SU-DHL-6 (cell line): ENCODE results near the gene GMDS.

ENCODE experiments used
- CTCF ChIP-seq: fragments of 200-600 bp; sonication (generic); IDR thresholded peaks from one replicate; pipeline ENCODE4 v1.5.1; 2017; ENCODE audit warnings: antibody characterized with exemption, mild to moderate bottlenecking, low read length, moderate library complexity; ENCODE audit not compliant: insufficient read depth, poor library complexity, severe bottlenecking
- EZH2phosphoT487 ChIP-seq: fragments of 200-600 bp; sonication (generic), shearing (Covaris generic); conservative IDR thresholded peaks from 2 replicates; pipeline ENCODE4 v1.6.1; 2018; ENCODE audit warnings: mild to moderate bottlenecking, antibody characterized with exemption, low read length, moderate library complexity, mixed read lengths

GRCh38 chr6:1636272-1636825, 609.1 kb downstream of the GMDS start:
- TF ChIP-seq EZH2phosphoT487 = no peak
- TF ChIP-seq CTCF = no peak
